PFSK-1 (cell line): Measurements from ENCODE around the gene PXMP2.

Experiments used
- POLR2AphosphoS5 ChIP-seq: IDR thresholded peaks from 2 replicates; pipeline ENCODE4 v1.6.1; 2012; ENCODE audit warnings: low read depth, mild to moderate bottlenecking, control low read depth, low read length, moderate library complexity
- SIN3A ChIP-seq: IDR thresholded peaks from 2 replicates; pipeline ENCODE4 v1.6.1; 2012; ENCODE audit warnings: mild to moderate bottlenecking, low read length, moderate library complexity, borderline replicate concordance; ENCODE audit not compliant: insufficient read depth
- TAF1 ChIP-seq: IDR thresholded peaks from 2 replicates; pipeline ENCODE4 v1.6.1; 2012; ENCODE audit warnings: low read length, control low read depth, borderline replicate concordance; ENCODE audit not compliant: insufficient read depth

GRCh38 chr12:132648616-132649225 lies 38.7 kb upstream of the PXMP2 start:
- peak; percentile 41 for TF ChIP-seq POLR2AphosphoS5
- no peak for TF ChIP-seq SIN3A
- TF ChIP-seq TAF1, result no peak
